ENCODE data around the gene FKBP10.

DNA sequence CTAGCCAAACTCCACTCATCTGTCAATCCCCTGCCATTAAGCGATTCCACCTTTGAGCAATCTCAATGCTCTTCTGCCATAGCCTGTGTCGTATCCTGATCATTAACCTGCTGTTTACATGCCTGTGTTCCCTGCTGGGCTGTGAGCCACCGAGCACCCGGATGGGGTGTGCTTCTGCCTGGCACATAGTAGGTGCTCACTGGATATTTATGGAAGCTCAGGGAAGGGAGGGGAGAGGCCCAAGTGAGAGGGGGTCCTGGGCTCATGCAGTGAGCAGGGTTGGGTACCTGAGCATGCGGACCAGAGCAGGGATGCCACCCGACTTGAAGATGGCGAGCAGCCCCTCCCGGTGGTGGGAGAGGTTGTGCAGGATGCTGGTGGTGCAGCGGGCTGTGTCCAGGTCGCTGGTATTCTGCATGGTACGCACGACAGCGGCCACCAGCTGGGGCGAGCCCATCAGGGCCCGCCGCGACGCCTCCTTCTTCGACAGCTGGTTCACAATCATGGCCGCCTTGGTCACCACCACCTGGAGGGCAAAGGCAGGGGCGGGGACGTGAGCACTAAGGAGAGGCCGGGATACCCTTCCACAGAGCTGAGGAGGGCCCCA, 44.0 kb upstream of the FKBP10 start:
- TF ChIP-seq, protein P1, sequence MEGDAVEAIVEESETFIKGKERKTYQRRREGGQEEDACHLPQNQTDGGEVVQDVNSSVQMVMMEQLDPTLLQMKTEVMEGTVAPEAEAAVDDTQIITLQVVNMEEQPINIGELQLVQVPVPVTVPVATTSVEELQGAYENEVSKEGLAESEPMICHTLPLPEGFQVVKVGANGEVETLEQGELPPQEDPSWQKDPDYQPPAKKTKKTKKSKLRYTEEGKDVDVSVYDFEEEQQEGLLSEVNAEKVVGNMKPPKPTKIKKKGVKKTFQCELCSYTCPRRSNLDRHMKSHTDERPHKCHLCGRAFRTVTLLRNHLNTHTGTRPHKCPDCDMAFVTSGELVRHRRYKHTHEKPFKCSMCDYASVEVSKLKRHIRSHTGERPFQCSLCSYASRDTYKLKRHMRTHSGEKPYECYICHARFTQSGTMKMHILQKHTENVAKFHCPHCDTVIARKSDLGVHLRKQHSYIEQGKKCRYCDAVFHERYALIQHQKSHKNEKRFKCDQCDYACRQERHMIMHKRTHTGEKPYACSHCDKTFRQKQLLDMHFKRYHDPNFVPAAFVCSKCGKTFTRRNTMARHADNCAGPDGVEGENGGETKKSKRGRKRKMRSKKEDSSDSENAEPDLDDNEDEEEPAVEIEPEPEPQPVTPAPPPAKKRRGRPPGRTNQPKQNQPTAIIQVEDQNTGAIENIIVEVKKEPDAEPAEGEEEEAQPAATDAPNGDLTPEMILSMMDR (IDR thresholded peaks at IDR 0.05) = no peak
- no peak for TF ChIP-seq POLR2A (IDR thresholded peaks at IDR 0.05)

Data from lower leg skin (tissue), 3 donors.